GM18861 (cell line): ENCODE data around the gene ARHGAP15.

Experiments
- ATAC-seq: cut with Tn5 transposase; IDR thresholded peaks from one replicate; pipeline ENCODE4 v1.9.1; 2021; ENCODE audit not compliant: unreplicated experiment

Gene ARHGAP15

GRCh38 chr2:143740431-143740830, 611.2 kb downstream of the ARHGAP15 start:
- no peak for ATAC-seq

GRCh38 chr2:143741205-143741604, 612.0 kb downstream of the ARHGAP15 start:
- ATAC-seq: no peak

- ATAC-seq: no peak
These were observed 613.4 kb downstream of the ARHGAP15 start for GRCh38 chr2:143742581-143742980.

GRCh38 chr2:143744114-143744513, 614.9 kb downstream of the ARHGAP15 start:
- ATAC-seq: no peak

- ATAC-seq: no peak
These were observed 615.8 kb downstream of the ARHGAP15 start for GRCh38 chr2:143745060-143745459.

GRCh38 chr2:143754742-143755141, 625.5 kb downstream of the ARHGAP15 start:
- ATAC-seq: no peak

- ATAC-seq: no peak
These were observed 629.6 kb downstream of the ARHGAP15 start for GRCh38 chr2:143758629-143759330.

GRCh38 chr2:143759455-143759854, 630.2 kb downstream of the ARHGAP15 start:
- no peak for ATAC-seq

GRCh38 chr2:143762176-143762928, 633.1 kb downstream of the ARHGAP15 start:
- no peak for ATAC-seq

GRCh38 chr2:143764261-143764660, 635.0 kb downstream of the ARHGAP15 start:
- no peak for ATAC-seq

GRCh38 chr2:143764706-143765105, 635.5 kb downstream of the ARHGAP15 start:
- ATAC-seq: no peak

- no peak for ATAC-seq
These were observed 639.8 kb downstream of the ARHGAP15 start for GRCh38 chr2:143768991-143769390.

- ATAC-seq: no peak
These were observed 642.7 kb downstream of the ARHGAP15 start for GRCh38 chr2:143771939-143772338.

- ATAC-seq: no peak
These were observed 647.5 kb downstream of the ARHGAP15 start for GRCh38 chr2:143776526-143777297.

GRCh38 chr2:143779021-143779420, 649.8 kb downstream of the ARHGAP15 start:
- ATAC-seq: no peak

- ATAC-seq: no peak
These were observed 657.0 kb downstream of the ARHGAP15 start for GRCh38 chr2:143786026-143786765.

GRCh38 chr2:143787674-143788073, 658.5 kb downstream of the ARHGAP15 start:
- no peak for ATAC-seq

GRCh38 chr2:143792602-143793001, 663.4 kb downstream of the ARHGAP15 start:
- ATAC-seq: no peak

- ATAC-seq: no peak
These were observed 664.2 kb downstream of the ARHGAP15 start for GRCh38 chr2:143793381-143793780.

- no peak for ATAC-seq
These were observed 666.8 kb downstream of the ARHGAP15 start for GRCh38 chr2:143796051-143796450.

- ATAC-seq: no peak
These were observed 672.3 kb downstream of the ARHGAP15 start for GRCh38 chr2:143801561-143801960.
